Muscle layer of duodenum (tissue), 2 donors: ENCODE results near the gene PIK3R3.

Experiments used
- H3K27ac ChIP-seq: one replicate; pipeline ENCODE4 v1.7.0; 2013; ENCODE audit warnings: mild to moderate bottlenecking, low read length
- H3K27me3 ChIP-seq: one replicate; pipeline ENCODE4 v1.7.0; 2013; ENCODE audit warnings: low read depth, mild to moderate bottlenecking, control low read depth, low read length
- H3K36me3 ChIP-seq, 2 donors: one replicate each; pipeline ENCODE4 v1.7.0; 2013; ENCODE audit warnings: low read length in 2 of 2, control low read depth in 1 of 2, mild to moderate bottlenecking in 1 of 2; ENCODE audit not compliant: insufficient read depth in 2 of 2, control insufficient read depth in 1 of 2
- H3K4me1 ChIP-seq, 2 donors: one replicate each; pipeline ENCODE4 v1.7.0; 2013; ENCODE audit warnings: low read length in 2 of 2, mild to moderate bottlenecking in 2 of 2, control low read depth in 1 of 2, moderate library complexity in 1 of 2; ENCODE audit not compliant: insufficient read depth in 2 of 2, control insufficient read depth in 1 of 2
- H3K4me3 ChIP-seq, 2 donors: one replicate each; pipeline ENCODE4 v1.7.0; 2013; ENCODE audit warnings: low read length in 2 of 2, low read depth in 1 of 2, mild to moderate bottlenecking in 1 of 2
- H3K9me3 ChIP-seq, 2 donors: one replicate each; pipeline ENCODE4 v1.7.0; 2013; ENCODE audit warnings: low read length in 2 of 2, control low read depth in 1 of 2, mild to moderate bottlenecking in 1 of 2; ENCODE audit not compliant: control insufficient read depth in 1 of 2
- donor health status: healthy.

PIK3R3 gene

DNA sequence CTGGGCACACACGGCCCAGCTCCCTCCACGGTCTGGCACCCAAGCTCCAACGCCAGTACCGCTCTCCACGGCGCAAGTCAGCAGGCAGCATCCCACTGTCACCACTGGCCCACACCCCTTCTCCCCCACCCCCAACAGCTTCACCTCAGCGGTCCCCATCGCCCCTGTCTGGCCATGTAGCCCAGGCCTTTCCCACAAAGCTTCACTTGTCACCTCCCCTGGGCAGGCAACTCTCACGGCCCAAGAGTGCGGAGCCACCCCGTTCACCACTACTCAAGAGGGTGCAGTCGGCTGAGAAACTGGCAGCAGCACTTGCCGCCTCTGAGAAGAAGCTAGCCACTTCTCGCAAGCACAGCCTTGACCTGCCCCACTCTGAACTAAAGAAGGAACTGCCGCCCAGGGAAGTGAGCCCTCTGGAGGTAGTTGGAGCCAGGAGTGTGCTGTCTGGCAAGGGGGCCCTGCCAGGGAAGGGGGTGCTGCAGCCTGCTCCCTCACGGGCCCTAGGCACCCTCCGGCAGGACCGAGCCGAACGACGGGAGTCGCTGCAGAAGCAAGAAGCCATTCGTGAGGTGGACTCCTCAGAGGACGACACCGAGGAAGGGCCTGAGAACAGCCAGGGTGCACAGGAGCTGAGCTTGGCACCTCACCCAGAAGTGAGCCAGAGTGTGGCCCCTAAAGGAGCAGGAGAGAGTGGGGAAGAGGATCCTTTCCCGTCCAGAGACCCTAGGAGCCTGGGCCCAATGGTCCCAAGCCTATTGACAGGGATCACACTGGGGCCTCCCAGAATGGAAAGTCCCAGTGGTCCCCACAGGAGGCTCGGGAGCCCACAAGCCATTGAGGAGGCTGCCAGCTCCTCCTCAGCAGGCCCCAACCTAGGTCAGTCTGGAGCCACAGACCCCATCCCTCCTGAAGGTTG lies 97.6 kb downstream of the PIK3R3 start:
- H3K9me3 ChIP-seq: no peaks in the 10 kb centered on the region
- H3K4me3 ChIP-seq: no peak overlapping the region
- H3K27me3 ChIP-seq: no peaks in the 10 kb centered on the region
- H3K36me3 ChIP-seq: peaks cover 20 to 38% of the 10 kb centered on the region in 2 donors
- H3K4me1 ChIP-seq: no peaks in the 10 kb centered on the region
- no peak overlapping the region for H3K27ac ChIP-seq

DNA sequence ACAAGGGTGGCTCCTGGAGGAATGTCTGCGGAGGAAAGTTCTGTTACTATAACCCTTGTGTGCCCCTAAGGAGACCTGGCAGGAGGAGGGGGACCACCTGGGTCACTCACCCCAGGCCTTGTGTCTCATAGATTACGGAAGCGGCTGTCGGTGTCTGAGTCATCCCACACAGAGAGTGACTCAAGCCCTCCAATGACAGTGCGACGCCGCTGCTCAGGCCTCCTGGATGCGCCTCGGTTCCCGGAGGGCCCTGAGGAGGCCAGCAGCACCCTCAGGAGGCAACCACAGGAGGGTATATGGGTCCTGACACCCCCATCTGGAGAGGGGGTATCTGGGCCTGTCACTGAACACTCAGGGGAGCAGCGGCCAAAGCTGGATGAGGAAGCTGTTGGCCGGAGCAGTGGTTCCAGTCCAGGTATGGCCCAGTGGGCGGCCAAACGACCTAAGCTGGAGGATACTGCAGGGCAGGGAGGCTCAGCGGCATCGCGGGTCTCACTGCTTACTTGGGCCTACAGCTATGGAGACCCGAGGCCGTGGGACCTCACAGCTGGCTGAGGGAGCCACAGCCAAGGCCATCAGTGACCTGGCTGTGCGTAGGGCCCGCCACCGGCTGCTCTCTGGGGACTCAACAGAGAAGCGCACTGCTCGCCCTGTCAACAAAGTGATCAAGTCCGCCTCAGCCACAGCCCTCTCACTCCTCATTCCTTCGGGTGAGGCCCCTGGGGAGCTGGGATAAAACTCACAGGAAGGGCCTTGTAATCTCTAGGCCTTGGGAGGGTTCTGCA lies 101.4 kb downstream of the PIK3R3 start:
- Histone ChIP-seq H3K36me3 (peaks cover 33 to 55% of the 10 kb centered on the region in 2 donors), H3K9me3 (no peaks in the 10 kb centered on the region), H3K4me1 (no peaks in the 10 kb centered on the region), H3K27ac (no peak overlapping the region), H3K4me3 (no peak overlapping the region), H3K27me3 (no peaks in the 10 kb centered on the region)

DNA sequence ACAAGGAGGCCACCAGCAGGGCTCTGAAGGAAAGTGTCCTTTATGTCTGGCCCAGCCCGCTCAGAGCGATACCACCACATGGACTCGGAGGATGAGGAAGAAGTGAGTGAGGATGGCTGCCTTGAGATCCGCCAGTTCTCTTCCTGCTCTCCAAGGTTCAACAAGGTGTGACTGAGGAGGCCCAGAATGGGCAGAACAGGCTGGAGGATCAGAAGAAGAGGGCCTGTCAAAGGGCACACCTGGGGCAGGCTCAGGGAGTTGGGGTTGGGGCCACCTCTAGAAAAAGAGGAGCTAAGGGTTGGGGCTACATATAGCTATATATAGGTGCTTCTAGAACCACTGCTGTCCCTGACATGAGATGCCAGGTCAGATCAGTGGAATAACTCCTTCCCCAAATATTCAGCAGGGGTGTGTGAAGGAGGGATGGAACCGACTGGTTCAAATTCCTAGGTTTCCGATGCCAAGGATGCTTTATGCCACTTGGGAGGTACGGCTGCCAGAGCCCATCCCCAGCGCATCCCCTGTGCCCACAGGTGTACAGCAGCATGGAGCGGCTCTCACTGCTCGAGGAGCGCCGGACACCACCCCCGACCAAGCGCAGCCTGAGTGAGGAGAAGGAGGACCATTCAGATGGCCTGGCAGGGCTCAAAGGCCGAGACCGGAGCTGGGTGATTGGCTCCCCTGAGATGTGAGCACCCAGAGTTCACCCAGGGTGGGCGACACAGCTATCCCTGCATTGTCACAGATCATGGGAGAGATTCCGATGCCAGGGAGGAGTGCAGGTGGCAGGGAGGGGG lies 102.2 kb downstream of the PIK3R3 start:
- no peak overlapping the region for H3K4me3 ChIP-seq
- no peaks in the 10 kb centered on the region for H3K27me3 ChIP-seq
- H3K4me1 ChIP-seq: no peaks in the 10 kb centered on the region
- H3K9me3 ChIP-seq: no peaks in the 10 kb centered on the region
- H3K27ac ChIP-seq: no peak overlapping the region
- peaks cover 33 to 55% of the 10 kb centered on the region in 2 donors for H3K36me3 ChIP-seq

DNA sequence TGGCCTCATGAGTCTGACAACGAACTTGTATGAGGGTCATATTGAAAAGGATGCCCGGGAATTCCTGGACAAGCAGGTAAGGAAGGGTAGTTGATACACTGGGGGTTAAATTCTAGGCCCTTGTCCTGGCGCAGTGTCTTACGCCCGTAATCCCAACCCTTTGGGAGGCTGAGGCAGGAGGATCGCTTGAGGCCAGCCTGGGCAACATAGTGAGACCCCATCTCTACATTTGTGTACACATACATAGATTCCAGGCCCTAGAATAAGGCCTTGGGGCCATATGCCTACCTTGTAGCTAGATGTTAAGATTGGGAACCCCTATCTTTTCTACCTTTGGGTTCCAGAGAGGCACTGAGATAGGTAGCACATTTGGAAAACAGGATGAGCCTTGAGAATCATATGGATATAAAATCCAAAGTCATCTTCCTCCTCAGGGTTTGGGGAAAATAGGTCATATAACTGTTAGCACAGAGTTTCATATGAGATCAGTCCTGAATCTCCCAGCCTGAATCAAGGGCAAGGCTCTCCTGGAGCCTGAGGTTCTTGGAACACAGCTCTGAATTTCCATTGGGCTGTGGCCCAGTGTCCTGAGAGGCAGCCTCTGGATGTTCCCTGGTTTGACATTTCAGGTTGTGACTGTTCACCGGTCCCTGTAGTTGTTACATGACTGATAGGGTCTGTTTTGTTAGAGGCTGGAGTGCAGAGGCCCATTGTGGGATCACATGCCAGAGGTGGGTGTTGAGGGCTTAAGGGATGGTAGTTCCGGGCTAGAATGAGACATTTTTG lies 104.4 kb downstream of the PIK3R3 start:
- peaks cover 44 to 56% of the 10 kb centered on the region in 2 donors for H3K36me3 ChIP-seq

DNA sequence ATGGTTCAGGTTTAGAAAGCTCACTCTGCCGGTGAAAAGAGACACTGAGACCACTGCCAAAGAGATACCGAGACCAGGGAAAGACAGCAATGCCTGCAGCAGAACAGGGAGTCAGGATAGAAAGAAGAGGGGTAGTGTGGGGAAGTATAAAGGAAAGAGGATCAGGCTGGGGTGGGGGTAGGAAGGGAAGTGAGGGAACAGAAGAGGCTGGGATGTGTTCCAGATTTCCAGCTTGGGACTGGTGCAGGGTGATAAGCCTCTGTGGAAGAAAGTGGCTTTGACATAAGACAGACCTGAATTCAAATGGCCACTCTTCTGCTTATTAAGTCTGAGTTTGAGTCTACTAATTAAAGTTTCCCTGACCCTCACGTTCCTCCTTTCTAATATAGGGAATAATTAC lies 105.9 kb downstream of the PIK3R3 start:
- Histone ChIP-seq H3K27ac (no peak overlapping the region), H3K27me3 (no peaks in the 10 kb centered on the region), H3K4me3 (no peak overlapping the region), H3K4me1 (no peaks in the 10 kb centered on the region), H3K9me3 (no peaks in the 10 kb centered on the region), H3K36me3 (peaks cover 47 to 59% of the 10 kb centered on the region in 2 donors)

More for the DNA sequence above, 104.4 kb downstream of the PIK3R3 start:
- Histone ChIP-seq H3K27me3 (no peaks in the 10 kb centered on the region), H3K9me3 (no peaks in the 10 kb centered on the region), H3K4me3 (no peak overlapping the region), H3K27ac (no peak overlapping the region), H3K4me1 (no peaks in the 10 kb centered on the region)

DNA sequence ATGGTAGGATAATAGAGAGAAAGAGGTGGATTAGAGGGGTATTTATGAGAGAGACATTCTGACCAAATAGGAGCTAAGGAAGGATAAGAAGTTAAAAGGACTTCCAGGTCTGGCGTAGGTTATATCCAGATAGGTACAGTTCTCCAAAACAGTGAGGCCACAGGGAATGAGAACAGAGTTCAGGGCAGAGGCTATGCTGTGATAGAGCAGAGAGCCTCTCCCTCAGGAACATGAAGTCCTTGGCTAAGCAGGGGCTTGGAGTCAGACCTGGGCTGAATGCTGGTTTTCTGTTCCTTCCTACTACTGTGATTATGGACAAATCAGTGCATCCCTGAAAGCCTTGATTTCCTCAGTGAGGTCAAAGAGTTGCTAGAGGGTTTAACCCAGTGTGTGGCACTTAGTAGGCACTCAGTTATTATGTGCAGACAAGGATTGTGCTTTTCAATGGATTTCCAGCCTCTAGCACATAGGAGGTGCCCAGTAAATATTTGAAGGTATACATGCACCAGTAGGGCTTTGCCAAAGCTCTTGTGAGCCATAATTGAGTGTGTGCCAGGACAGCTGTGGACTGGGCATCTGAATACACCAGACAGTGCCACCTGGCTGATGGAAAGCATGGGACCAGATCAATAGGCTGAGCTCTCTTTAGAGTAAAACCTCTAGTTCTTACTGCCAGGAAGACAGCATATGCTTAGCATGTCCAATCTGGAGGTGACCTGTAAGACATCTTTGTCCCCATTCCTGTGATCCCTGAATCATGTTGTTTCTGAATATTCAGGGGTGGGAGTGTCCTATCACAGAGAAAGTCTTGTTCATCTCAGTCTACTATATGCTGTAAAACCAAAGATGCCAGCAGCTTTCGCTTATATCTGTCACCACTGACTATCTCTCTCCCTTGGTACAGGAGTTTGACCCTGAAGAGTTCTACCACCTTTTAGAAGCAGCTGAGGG lies 111.1 kb downstream of the PIK3R3 start:
- H3K27ac ChIP-seq: no peak overlapping the region
- no peak overlapping the region for H3K4me3 ChIP-seq
- peaks cover 27 to 33% of the 10 kb centered on the region in 2 donors for H3K36me3 ChIP-seq
- H3K4me1 ChIP-seq: no peaks in the 10 kb centered on the region
- H3K9me3 ChIP-seq: no peaks in the 10 kb centered on the region
- no peaks in the 10 kb centered on the region for H3K27me3 ChIP-seq

DNA sequence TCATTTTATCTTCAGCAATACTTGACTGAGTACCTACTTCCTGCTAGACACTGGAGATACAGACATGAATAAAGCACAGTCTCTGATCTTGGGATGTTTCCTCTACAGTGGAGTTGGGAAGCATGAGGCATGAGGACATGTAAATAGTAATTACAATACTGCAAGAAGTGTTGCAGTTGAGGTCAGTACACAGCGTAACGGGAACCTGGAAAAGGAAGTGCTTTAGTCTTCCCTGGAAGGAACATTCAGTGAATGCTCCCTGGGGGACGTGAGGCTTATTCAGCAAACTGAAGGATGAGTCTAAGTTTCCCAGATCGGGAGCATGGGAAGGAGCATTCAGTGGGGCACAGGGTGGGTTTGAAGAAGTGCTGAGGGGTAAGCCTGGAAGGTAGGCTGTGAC lies 112.4 kb downstream of the PIK3R3 start:
- Histone ChIP-seq H3K9me3 (no peaks in the 10 kb centered on the region), H3K27me3 (no peaks in the 10 kb centered on the region), H3K4me3 (no peak overlapping the region), H3K4me1 (no peaks in the 10 kb centered on the region), H3K36me3 (peaks cover 27 to 33% of the 10 kb centered on the region in 2 donors), H3K27ac (no peak overlapping the region)

DNA sequence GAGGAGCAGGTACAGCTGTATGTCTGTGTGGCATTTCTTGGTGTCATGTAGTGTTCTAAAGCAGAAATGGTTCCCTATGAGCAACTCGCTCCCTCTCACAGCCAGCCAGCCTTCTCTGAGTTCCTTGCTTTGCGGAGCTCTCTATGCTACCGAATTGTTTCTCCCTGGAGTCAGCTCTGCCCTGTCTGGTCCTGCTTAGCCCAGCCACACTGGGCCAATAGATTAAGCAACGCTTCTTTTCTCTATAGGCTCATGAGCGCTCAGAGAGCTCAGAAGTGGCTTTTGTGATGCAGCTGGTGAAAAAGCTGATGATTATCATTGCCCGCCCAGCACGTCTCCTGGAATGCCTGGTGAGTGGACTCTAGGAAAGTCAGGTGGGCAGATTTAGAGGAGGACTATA lies 113.1 kb downstream of the PIK3R3 start:
- no peaks in the 10 kb centered on the region for H3K27me3 ChIP-seq
- H3K27ac ChIP-seq: no peak overlapping the region
- H3K9me3 ChIP-seq: no peaks in the 10 kb centered on the region
- H3K4me3 ChIP-seq: no peak overlapping the region
- H3K36me3 ChIP-seq: peaks cover 24 to 33% of the 10 kb centered on the region in 2 donors
- H3K4me1 ChIP-seq: no peaks in the 10 kb centered on the region

DNA sequence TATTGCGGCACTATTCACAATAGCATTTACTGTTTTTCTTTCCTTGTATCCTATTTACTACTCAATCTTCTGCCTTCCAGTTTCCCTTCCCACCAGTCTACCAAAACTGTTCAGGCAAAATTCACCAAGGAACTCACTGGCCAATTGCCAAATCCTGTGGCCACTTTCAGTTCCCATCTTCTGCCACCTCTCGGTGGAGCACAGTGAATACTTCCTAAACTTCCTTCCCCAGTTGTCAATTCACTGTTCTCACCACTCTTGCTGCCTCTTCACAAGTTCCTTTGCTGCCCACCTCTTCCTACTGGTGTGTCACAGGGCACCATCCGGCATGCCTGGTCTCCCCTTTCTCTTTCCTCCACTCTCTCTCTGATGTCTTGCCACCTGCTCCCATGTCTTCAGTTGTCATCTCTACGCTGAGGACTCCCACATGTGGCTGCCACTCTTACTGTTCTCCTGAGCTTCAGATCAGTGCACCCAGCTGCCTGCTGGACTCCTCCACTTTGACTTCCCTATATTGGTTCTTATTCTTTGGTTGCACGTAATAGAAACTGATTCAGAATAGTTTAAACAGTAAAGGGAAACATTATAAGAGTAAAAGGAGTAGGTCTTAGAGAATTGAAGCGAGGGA lies 114.4 kb downstream of the PIK3R3 start:
- no peak overlapping the region for H3K27ac ChIP-seq

More for the DNA sequence above, 114.4 kb downstream of the PIK3R3 start:
- Histone ChIP-seq H3K9me3 (no peaks in the 10 kb centered on the region), H3K27me3 (no peaks in the 10 kb centered on the region), H3K4me3 (no peak overlapping the region), H3K36me3 (peaks cover 10 to 20% of the 10 kb centered on the region in 2 donors), H3K4me1 (no peaks in the 10 kb centered on the region)
